Heart left ventricle (tissue), 16 donors: ENCODE measurements around the gene COL19A1. TPM values are rescaled to one million over a fixed set of nuclear protein-coding genes. Genes with fewer than 3 reads are reported as not detected.

Experiments used
- ATAC-seq, 4 donors: fragments of 200-7000 bp; cut with Tn5 transposase; one replicate each; pipeline ENCODE4 v1.9.1; 2020 to 2022; ENCODE audit warnings: moderate library complexity in 4 of 4, mild to moderate bottlenecking in 3 of 4, moderate number of reproducible peaks in 1 of 4
- DNase-seq, 5 donors: peaks; one replicate each; pipeline ENCODE4 v3.0.0-alpha.2; 2020
- H3K27ac ChIP-seq, 12 donors: fragments of 200-600 bp; sonication (generic) in 4 of 12; one replicate each; pipeline versions ENCODE4 v1.5.0 to v1.8.0; 2016 to 2022; ENCODE audit warnings: mild to moderate bottlenecking in 2 of 12
- H3K27me3 ChIP-seq, 9 donors: fragments of 200-600 bp; sonication (generic) in 2 of 9; one replicate each; pipeline versions ENCODE4 v1.5.1 to v1.8.0; 2016 to 2022; ENCODE audit warnings: mild to moderate bottlenecking in 3 of 9
- H3K36me3 ChIP-seq, 9 donors: fragments of 200-600 bp; sonication (generic) in 2 of 9; one replicate each; pipeline versions ENCODE4 v1.5.0 to v1.8.0; 2018 to 2022; ENCODE audit warnings: mild to moderate bottlenecking in 2 of 9
- H3K4me1 ChIP-seq, 12 donors: fragments of 200-600 bp; sonication (generic) in 4 of 12; one replicate each; pipeline versions ENCODE4 v1.5.0 to v1.8.0; 2016 to 2022; ENCODE audit warnings: mild to moderate bottlenecking in 3 of 12
- H3K4me3 ChIP-seq, 12 donors: fragments of 200-600 bp; sonication (generic) in 4 of 12; one replicate each; pipeline versions ENCODE4 v1.5.0 to v1.8.0; 2017 to 2022; ENCODE audit warnings: mild to moderate bottlenecking in 9 of 12, moderate library complexity in 4 of 12
- H3K9me3 ChIP-seq, 12 donors: fragments of 200-600 bp; sonication (generic) in 4 of 12; one replicate each; pipeline versions ENCODE4 v1.5.0 to v1.8.0; 2016 to 2022; ENCODE audit warnings: mild to moderate bottlenecking in 1 of 12
- POLR2A ChIP-seq, 2 donors: fragments of 450-650 bp; IDR thresholded peaks; one replicate each; pipeline ENCODE4 v1.6.1; 2017; ENCODE audit warnings: antibody characterized with exemption in 2 of 2, mild to moderate bottlenecking in 2 of 2, moderate library complexity in 2 of 2
- WGBS, 4 donors: extraction: QIAGEN DNeasy Blood & Tissue Kit in 2 of 4; methylation state at CpG; one replicate each; pipeline versions ENCODE4 v1.1.5 to v1.1.7; 2013 to 2018; 5-methylcytosine and 5-hydroxymethylcytosine counted together
- intact Hi-C, 10 donors: fragments of 100-400 bp; cut with DNase I; formaldehyde crosslinking; loops; one replicate each; pipeline versions ENCODE4 v1.11.1 to v1.14.2; 2022
- polyA plus RNA-seq, 2 donors: library from polyadenylated mRNA; stranded (reverse); fragments of 200-250 nt; gene quantifications; one replicate each; pipeline ENCODE4 v1.2.3, GENCODE V29; 2013
- total RNA-seq, 9 donors: library from RNA; depleted of rRNA in 2 of 9; stranded (reverse); fragments of >200 nt in 2 of 9; fragmentation: NEBNext Ultra II Directional in 3 of 9; extraction: Animal tissue kit (Norgen Biotek cat#: 25700) in 3 of 9; gene quantifications; one replicate each; pipeline versions ENCODE4 v1.1.0 to v1.2.4, GENCODE V29; 2016 to 2023
- TF ChIP-seq, protein P1 (sequence below), 12 donors: fragments of 200-600 bp; sonication (generic) in 4 of 12; IDR thresholded peaks; one replicate each; pipeline versions ENCODE4 v1.5.0 to v1.8.0; 2018 to 2022; ENCODE audit warnings: antibody characterized with exemption in 12 of 12, mild to moderate bottlenecking in 5 of 12
- donor health status: ischemic (EF 13 %, LVEDD 7.1; RV severe dilation, severe dysfunction).
- donor health status: healthy with polysubstance abuse.
- donor health status: DM: no; HTN: yes; CAD: no.
- donor health status: DM: no; HTN: no; CAD: no.
- donor health status: ischemic (EF 25% LVEDD 6.9; RV normal size, moderate dysfunction).
- donor health status: ischemic (EF 25% LVEDD 5.7; RV mildly dilated, moderate dysfunction).
- donor health status: healthy.
- donor health status: DM: yes; HTN: yes; CAD: no.
- donor health status: ischemic (EF 35%, LVEDD 5.7; RV mildly dilated, moderate dysfunction).
- donor health status: nonischemic (EF 11% LVEDD 7.7; RV severe dilation, severe dysfunction).
- donor health status: DM: yes; HTN: yes; CAD: no.
- donor health status: PGD.
- donor health status: ischemic (EF 29% LVEDD 5.4; RV normal size, mild dysfunction).
- donor health status: nonischemic (EF 23%, LVEDD 6.1; RV moderate dilation, normal function).

COL19A1 gene
- total and polyA plus RNA-seq, 11 donors, result 0.69 to 4.6 (median 1.6) TPM

DNA sequence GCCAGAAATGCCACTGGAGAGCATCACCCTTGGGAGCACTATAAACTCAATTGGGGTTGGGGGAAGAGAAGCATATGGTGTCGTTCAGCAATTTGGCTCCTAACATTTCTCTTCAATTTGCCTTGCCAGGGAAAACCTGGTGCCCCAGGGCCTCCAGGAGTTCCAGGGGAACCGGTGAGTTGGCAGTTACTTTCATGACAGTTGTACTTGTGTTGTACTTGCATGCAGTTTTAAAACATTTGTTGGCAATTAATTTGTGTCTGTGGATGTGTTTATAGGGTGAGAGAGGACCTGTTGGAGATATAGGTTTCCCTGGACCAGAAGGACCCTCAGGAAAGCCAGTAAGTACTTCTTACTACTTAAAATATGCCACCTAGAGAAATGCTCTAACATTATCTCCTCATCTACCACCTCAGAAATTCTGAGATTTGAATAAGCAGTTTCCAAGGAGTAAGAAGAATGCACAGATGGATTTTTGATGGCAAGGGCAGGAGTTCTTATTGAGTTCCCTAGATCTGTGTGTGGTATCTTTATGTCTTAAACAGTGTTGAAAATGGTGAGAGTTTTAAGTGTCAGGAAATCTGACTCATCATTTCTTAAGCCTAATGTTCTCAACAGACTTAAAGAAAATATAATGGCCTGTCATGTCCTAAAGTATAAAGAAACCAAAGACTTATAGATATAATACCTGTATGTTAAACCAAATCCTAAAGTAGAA lies 314.0 kb downstream of the COL19A1 start:
- intact Hi-C loops, result no loop called here
- Histone ChIP-seq H3K27ac (no peak overlapping the region), H3K4me1 (no peaks in the 10 kb centered on the region), H3K27me3 (no peaks in the 10 kb centered on the region), H3K36me3 (no peaks in the 10 kb centered on the region), H3K9me3 (no peaks in the 10 kb centered on the region), H3K4me3 (no peak overlapping the region)
- DNase-seq (no peak), ATAC-seq (no peak)
- TF ChIP-seq, protein P1, sequence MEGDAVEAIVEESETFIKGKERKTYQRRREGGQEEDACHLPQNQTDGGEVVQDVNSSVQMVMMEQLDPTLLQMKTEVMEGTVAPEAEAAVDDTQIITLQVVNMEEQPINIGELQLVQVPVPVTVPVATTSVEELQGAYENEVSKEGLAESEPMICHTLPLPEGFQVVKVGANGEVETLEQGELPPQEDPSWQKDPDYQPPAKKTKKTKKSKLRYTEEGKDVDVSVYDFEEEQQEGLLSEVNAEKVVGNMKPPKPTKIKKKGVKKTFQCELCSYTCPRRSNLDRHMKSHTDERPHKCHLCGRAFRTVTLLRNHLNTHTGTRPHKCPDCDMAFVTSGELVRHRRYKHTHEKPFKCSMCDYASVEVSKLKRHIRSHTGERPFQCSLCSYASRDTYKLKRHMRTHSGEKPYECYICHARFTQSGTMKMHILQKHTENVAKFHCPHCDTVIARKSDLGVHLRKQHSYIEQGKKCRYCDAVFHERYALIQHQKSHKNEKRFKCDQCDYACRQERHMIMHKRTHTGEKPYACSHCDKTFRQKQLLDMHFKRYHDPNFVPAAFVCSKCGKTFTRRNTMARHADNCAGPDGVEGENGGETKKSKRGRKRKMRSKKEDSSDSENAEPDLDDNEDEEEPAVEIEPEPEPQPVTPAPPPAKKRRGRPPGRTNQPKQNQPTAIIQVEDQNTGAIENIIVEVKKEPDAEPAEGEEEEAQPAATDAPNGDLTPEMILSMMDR (IDR thresholded peaks at IDR 0.05), result no peak
- TF ChIP-seq POLR2A (IDR thresholded peaks at IDR 0.05), result no peak
- 81 to 94% (median 88%) methylated on average over 2 of the region's 2 CpGs for WGBS, 4 donors

DNA sequence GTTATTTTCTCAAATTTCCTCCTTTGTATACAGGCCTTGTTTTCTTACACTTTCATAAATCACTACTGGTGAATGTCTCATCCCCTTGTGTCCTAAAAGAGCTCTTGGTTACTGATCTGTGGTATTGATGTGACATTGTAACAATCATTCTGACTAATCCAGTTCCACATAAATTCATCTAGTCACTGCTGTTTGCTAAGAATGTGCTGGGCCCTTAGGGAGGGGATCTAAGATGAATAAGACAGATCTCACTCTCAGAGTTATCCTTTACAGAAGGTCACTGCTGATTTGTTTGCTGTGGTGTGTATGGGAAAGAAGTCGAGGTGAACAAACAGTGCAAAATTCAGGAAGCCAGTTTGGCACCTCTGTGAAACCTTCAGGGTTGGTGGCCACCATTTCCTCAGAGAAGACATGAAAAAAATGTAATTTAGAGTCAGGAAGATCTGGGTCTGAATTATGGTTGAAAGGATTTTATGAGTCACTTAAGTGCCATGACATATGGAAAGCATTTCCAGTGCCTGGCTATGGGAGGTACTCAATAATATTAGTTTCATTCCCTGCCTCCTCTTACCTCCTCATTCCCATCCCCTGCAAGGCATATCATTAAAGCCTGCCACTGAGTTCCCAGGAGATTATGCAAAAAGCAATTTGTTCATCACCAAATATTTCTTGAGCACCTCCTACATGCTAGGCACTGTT lies 314.7 kb downstream of the COL19A1 start:
- no peak overlapping the region for H3K27ac ChIP-seq
- no peak for ATAC-seq
- no peaks in the 10 kb centered on the region for H3K4me1 ChIP-seq
- intact Hi-C loops, result no loop called here
- TF ChIP-seq POLR2A (IDR thresholded peaks at IDR 0.05), result no peak
- TF ChIP-seq, protein P1 (IDR thresholded peaks at IDR 0.05), result no peak
- no peaks in the 10 kb centered on the region for H3K9me3 ChIP-seq
- no peak overlapping the region for H3K4me3 ChIP-seq
- DNase-seq, result no peak
- H3K36me3 ChIP-seq, result no peaks in the 10 kb centered on the region
- H3K27me3 ChIP-seq, result no peaks in the 10 kb centered on the region
- WGBS, 4 donors, result 39 to 60% (median 51%) methylated on average over 1 of the region's 1 CpG

DNA sequence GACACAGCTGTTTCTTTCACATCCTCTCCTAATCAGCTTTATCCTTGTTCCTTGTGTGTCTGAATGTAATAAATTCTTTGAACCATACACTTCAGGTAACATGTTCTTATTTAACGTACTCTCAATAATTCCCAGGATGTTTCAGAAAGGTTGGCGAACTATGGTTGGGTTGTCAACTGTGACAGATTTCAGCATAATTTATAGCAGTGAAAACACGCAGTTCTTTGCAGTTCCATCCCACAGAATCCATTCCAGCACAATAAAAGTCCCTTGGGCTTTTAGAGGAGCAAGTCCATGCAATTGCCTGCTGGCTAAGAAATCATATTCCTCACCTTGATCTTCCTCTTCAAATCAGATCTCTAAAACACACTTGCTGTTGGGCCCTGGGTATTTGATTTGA lies 317.2 kb downstream of the COL19A1 start:
- H3K36me3 ChIP-seq, result no peaks in the 10 kb centered on the region
- no peak overlapping the region for H3K4me3 ChIP-seq
- no peak for DNase-seq
- WGBS, 4 donors, result 62 to 81% (median 75%) methylated on average over 3 of the region's 3 CpGs
- no peaks in the 10 kb centered on the region for H3K4me1 ChIP-seq
- intact Hi-C loops, result no loop called here
- no peaks in the 10 kb centered on the region for H3K27me3 ChIP-seq
- H3K27ac ChIP-seq, result no peak overlapping the region
- no peaks in the 10 kb centered on the region for H3K9me3 ChIP-seq
- no peak for ATAC-seq
- TF ChIP-seq POLR2A (IDR thresholded peaks at IDR 0.05), result no peak
- TF ChIP-seq, protein P1 (IDR thresholded peaks at IDR 0.05), result no peak

DNA sequence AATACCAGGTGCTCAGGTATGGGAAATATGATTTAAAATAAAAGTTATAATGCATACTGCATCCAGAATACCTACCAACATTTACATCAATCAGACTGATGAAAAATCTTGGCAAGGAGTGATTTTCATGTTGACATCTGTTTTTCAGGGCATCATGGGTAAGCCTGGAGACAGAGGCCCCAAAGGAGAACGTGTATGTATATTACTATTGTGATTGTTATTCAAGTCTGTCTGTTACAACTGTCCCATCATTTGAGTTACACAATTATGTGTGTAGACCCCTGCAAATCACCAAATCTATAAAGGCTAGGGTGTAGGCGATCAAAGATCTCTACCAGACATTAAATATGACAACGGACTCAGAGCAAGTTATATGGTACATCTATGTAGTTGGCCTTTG lies 318.4 kb downstream of the COL19A1 start:
- WGBS, 4 donors, result 75 to 87% (median 81%) methylated on average over 3 of the region's 3 CpGs
- no peaks in the 10 kb centered on the region for H3K36me3 ChIP-seq
- no peaks in the 10 kb centered on the region for H3K27me3 ChIP-seq
- no peak overlapping the region for H3K4me3 ChIP-seq
- DNase-seq, result no peak
- no peaks in the 10 kb centered on the region for H3K4me1 ChIP-seq
- intact Hi-C loops, result no loop called here
- TF ChIP-seq, protein P1 (IDR thresholded peaks at IDR 0.05), result no peak
- no peak for TF ChIP-seq POLR2A (IDR thresholded peaks at IDR 0.05)
- H3K27ac ChIP-seq, result no peak overlapping the region
- no peak for ATAC-seq
- no peaks in the 10 kb centered on the region for H3K9me3 ChIP-seq
